Measurements from ENCODE around the gene SBF2.

SBF2 gene

DNA sequence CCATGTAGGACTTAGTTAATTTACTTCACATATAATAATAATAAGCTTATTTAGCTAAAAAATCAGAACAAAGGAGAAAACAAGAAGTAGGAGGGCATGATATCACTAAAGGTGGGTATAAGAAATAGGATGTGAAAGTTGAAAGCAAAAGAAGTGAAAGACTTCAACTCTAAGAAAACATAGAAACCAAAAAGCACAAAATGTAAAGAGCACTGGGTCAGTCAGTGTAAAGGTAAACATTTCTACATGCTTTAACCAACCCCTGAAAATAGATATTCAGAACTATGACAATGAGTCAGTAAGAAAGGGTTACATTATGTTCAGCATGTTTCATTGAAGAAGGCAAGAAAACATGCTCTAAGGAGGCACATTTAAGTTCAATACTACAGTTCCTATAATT is 331.3 kb downstream of the SBF2 start:
- peaks cover 17 to 54% of the 10 kb centered on the region in 2 experiments for H3K36me3 ChIP-seq (ENCODE audit: control insufficient read depth in 1 of 2, insufficient read depth in 2 of 2, low read depth in 1 of 2, low read length in 2 of 2)
- no peak overlapping the region for H3K4ac ChIP-seq (ENCODE audit: low read depth in 1 of 2, low read length in 2 of 2)
- no peak overlapping the region for H2AFZ ChIP-seq (ENCODE audit: low read depth, low read length)
- no peaks in the 10 kb centered on the region for H3K9me3 ChIP-seq (ENCODE audit: control insufficient read depth, low read length)
- no peak overlapping the region for H2BK5ac ChIP-seq (ENCODE audit: low read depth, low read length, poor library complexity, severe bottlenecking)
- no peak for DNase-seq
- no peak overlapping the region for H3K18ac ChIP-seq (ENCODE audit: low read depth in 1 of 2, low read length in 2 of 2)
- H3K9ac ChIP-seq (ENCODE audit: low read length) = no peak overlapping the region
- H4K8ac ChIP-seq (ENCODE audit: low read length) = no peak overlapping the region
- no peaks in the 10 kb centered on the region for H3K27me3 ChIP-seq (ENCODE audit: control insufficient read depth in 1 of 2, insufficient read depth in 1 of 2, low read length in 2 of 2)
- no peak overlapping the region for H2AK5ac ChIP-seq (ENCODE audit: low read length, severe bottlenecking)
- H2BK120ac ChIP-seq (ENCODE audit: low read depth, low read length) = no peak overlapping the region
- no peak overlapping the region for H2BK15ac ChIP-seq (ENCODE audit: low read depth, poor library complexity, severe bottlenecking)
- H3K14ac ChIP-seq (ENCODE audit: low read length in 2 of 2) = no peak overlapping the region
- no peak overlapping the region for H4K91ac ChIP-seq (ENCODE audit: low read length)
- H3K4me2 ChIP-seq (ENCODE audit: low read length, poor library complexity, severe bottlenecking) = no peak overlapping the region
- no peak overlapping the region for H3K23ac ChIP-seq (ENCODE audit: low read length in 2 of 2)
- peaks cover 3% of the 10 kb centered on the region for H3K79me1 ChIP-seq (replicated peaks; ENCODE audit: low read length, poor library complexity, severe bottlenecking)
- H3K4me1 ChIP-seq (ENCODE audit: control insufficient read depth, insufficient read depth, low read depth, low read length) = no peaks in the 10 kb centered on the region
- no peak overlapping the region for H3K4me3 ChIP-seq (ENCODE audit: insufficient read depth in 1 of 2, low read depth in 1 of 2, low read length in 2 of 2)
- no peak overlapping the region for H2BK12ac ChIP-seq (ENCODE audit: low read length in 2 of 2)
- H3K27ac ChIP-seq (ENCODE audit: low read length, poor library complexity, severe bottlenecking) = no peak overlapping the region

DNA sequence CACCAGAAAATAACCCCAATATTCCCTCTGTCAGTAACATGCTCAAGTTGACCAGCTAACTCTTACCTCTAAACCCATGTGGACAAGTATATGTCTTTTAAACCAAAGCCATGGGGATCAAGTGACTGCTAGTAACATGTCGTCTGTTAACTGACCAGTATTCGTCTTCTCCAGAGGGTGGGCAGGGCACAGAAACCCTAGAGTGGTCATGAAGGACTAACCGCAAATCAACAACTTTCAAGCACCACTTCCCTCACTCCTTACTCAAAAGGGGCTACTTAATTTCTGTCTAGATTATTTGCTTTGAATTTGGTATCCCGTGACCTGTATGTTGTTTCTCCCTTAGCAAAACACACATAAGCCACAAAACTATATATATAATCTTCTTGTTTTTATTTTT is 336.9 kb downstream of the SBF2 start:
- H3K4ac ChIP-seq (ENCODE audit: low read depth in 1 of 2, low read length in 2 of 2) = peak overlapping the region in 1 of 2 experiments; percentile 88
- 91% methylated on average over 2 of the region's 4 CpGs for WGBS
- peak overlapping the region; percentile 72 for H4K8ac ChIP-seq (ENCODE audit: low read length)
- H3K18ac ChIP-seq (ENCODE audit: low read depth in 1 of 2, low read length in 2 of 2) = peak overlapping the region; percentile 70 to 73
- H3K9me3 ChIP-seq (ENCODE audit: control insufficient read depth, low read length) = no peaks in the 10 kb centered on the region
- H3K4me2 ChIP-seq (ENCODE audit: low read length, poor library complexity, severe bottlenecking) = no peak overlapping the region
- no peaks in the 10 kb centered on the region for H3K4me1 ChIP-seq (ENCODE audit: control insufficient read depth, insufficient read depth, low read depth, low read length)
- peaks cover 3% of the 10 kb centered on the region for H3K79me1 ChIP-seq (replicated peaks; ENCODE audit: low read length, poor library complexity, severe bottlenecking)
- no peak overlapping the region for H3K23ac ChIP-seq (ENCODE audit: low read length in 2 of 2)
- H2BK5ac ChIP-seq (ENCODE audit: low read depth, low read length, poor library complexity, severe bottlenecking) = no peak overlapping the region
- peak overlapping the region; percentile 75 for H4K91ac ChIP-seq (ENCODE audit: low read length)
- peak overlapping the region; percentile 95 to 97 for H2BK12ac ChIP-seq (ENCODE audit: low read length in 2 of 2)
- H3K27me3 ChIP-seq (ENCODE audit: control insufficient read depth in 1 of 2, insufficient read depth in 1 of 2, low read length in 2 of 2) = no peaks in the 10 kb centered on the region
- no peak overlapping the region for H2AFZ ChIP-seq (ENCODE audit: low read depth, low read length)
- no peak overlapping the region for H3K27ac ChIP-seq (ENCODE audit: low read length, poor library complexity, severe bottlenecking)
- peak overlapping the region; percentile 79 for H2BK120ac ChIP-seq (ENCODE audit: low read depth, low read length)
- H3K14ac ChIP-seq (ENCODE audit: low read length in 2 of 2) = no peak overlapping the region
- no peak overlapping the region for H2AK5ac ChIP-seq (ENCODE audit: low read length, severe bottlenecking)
- H2BK15ac ChIP-seq (ENCODE audit: low read depth, poor library complexity, severe bottlenecking) = no peak overlapping the region
- H3K4me3 ChIP-seq (ENCODE audit: insufficient read depth in 1 of 2, low read depth in 1 of 2, low read length in 2 of 2) = no peak overlapping the region
- H3K36me3 ChIP-seq (ENCODE audit: control insufficient read depth in 1 of 2, insufficient read depth in 2 of 2, low read depth in 1 of 2, low read length in 2 of 2) = peaks cover 13 to 50% of the 10 kb centered on the region in 2 experiments
- DNase-seq = peak; percentile 15
- H3K9ac ChIP-seq (ENCODE audit: low read length) = no peak overlapping the region

DNA sequence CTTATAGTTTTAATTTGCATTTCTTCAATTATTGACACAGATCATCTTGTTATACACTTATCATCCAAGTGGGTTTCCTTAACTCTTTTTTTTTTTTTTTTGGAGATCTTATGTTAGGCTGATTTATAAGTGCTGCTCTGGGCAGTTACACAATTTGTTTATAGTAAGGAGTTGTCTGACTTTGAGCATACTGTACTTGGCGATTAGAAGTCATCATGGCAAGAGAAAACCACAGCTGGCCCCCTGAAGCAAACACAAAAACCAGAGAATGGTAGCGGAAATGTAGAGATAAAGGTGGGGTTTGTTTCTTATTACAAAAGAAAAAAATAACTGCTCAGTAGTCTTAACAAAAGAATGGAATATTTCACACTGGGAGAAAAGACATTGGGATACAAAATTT is 337.5 kb downstream of the SBF2 start:
- no peak overlapping the region for H4K91ac ChIP-seq (ENCODE audit: low read length)
- peaks cover 3% of the 10 kb centered on the region for H3K79me1 ChIP-seq (replicated peaks; ENCODE audit: low read length, poor library complexity, severe bottlenecking)
- H2BK12ac ChIP-seq (ENCODE audit: low read length in 2 of 2) = no peak overlapping the region
- H3K18ac ChIP-seq (ENCODE audit: low read depth in 1 of 2, low read length in 2 of 2) = no peak overlapping the region
- no peak overlapping the region for H2AFZ ChIP-seq (ENCODE audit: low read depth, low read length)
- H4K8ac ChIP-seq (ENCODE audit: low read length) = no peak overlapping the region
- no peak overlapping the region for H3K4me3 ChIP-seq (ENCODE audit: insufficient read depth in 1 of 2, low read depth in 1 of 2, low read length in 2 of 2)
- H3K4ac ChIP-seq (ENCODE audit: low read depth in 1 of 2, low read length in 2 of 2) = no peak overlapping the region
- no peak overlapping the region for H3K27ac ChIP-seq (ENCODE audit: low read length, poor library complexity, severe bottlenecking)
- no peak overlapping the region for H3K4me2 ChIP-seq (ENCODE audit: low read length, poor library complexity, severe bottlenecking)
- no peak overlapping the region for H2BK15ac ChIP-seq (ENCODE audit: low read depth, poor library complexity, severe bottlenecking)
- 18% methylated on average over 1 of the region's 2 CpGs for WGBS
- peak; percentile 71 for DNase-seq
- H3K9ac ChIP-seq (ENCODE audit: low read length) = no peak overlapping the region
- no peak overlapping the region for H3K23ac ChIP-seq (ENCODE audit: low read length in 2 of 2)
- no peaks in the 10 kb centered on the region for H3K4me1 ChIP-seq (ENCODE audit: control insufficient read depth, insufficient read depth, low read depth, low read length)
- no peak overlapping the region for H3K14ac ChIP-seq (ENCODE audit: low read length in 2 of 2)
- no peak overlapping the region for H2BK5ac ChIP-seq (ENCODE audit: low read depth, low read length, poor library complexity, severe bottlenecking)
- no peaks in the 10 kb centered on the region for H3K27me3 ChIP-seq (ENCODE audit: control insufficient read depth in 1 of 2, insufficient read depth in 1 of 2, low read length in 2 of 2)
- H2BK120ac ChIP-seq (ENCODE audit: low read depth, low read length) = no peak overlapping the region
- no peaks in the 10 kb centered on the region for H3K9me3 ChIP-seq (ENCODE audit: control insufficient read depth, low read length)
- H2AK5ac ChIP-seq (ENCODE audit: low read length, severe bottlenecking) = no peak overlapping the region
- H3K36me3 ChIP-seq (ENCODE audit: control insufficient read depth in 1 of 2, insufficient read depth in 2 of 2, low read depth in 1 of 2, low read length in 2 of 2) = peaks cover 13 to 45% of the 10 kb centered on the region in 2 experiments

DNA sequence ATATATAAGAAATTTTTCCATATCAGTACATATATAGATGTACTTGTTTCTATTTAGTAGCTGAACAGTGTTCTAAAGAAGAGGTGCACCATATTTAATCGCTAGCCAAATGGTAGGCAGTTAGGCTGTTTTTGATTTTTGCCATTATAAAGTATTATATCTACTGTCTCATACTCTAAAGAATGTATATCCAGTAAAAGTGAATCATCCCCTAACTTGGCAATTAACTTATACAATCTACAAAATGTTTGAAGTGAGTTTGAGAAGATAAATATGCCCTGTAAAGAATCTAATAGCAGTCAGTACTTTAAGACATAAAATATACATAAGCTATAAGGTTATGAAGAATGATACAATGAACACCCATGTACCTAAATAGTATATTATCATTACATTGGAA is 338.6 kb downstream of the SBF2 start:
- Histone ChIP-seq H3K27me3 (ENCODE audit: control insufficient read depth in 1 of 2, insufficient read depth in 1 of 2, low read length in 2 of 2) (no peaks in the 10 kb centered on the region), H3K23ac (ENCODE audit: low read length in 2 of 2) (no peak overlapping the region), H3K4ac (ENCODE audit: low read depth in 1 of 2, low read length in 2 of 2) (no peak overlapping the region), H3K9ac (ENCODE audit: low read length) (no peak overlapping the region), H2AK5ac (ENCODE audit: low read length, severe bottlenecking) (no peak overlapping the region), H3K18ac (ENCODE audit: low read depth in 1 of 2, low read length in 2 of 2) (no peak overlapping the region), H3K27ac (ENCODE audit: low read length, poor library complexity, severe bottlenecking) (no peak overlapping the region), H2BK5ac (ENCODE audit: low read depth, low read length, poor library complexity, severe bottlenecking) (no peak overlapping the region), H3K4me3 (ENCODE audit: insufficient read depth in 1 of 2, low read depth in 1 of 2, low read length in 2 of 2) (no peak overlapping the region), H3K4me2 (ENCODE audit: low read length, poor library complexity, severe bottlenecking) (no peak overlapping the region), H2BK15ac (ENCODE audit: low read depth, poor library complexity, severe bottlenecking) (no peak overlapping the region), H3K9me3 (ENCODE audit: control insufficient read depth, low read length) (no peaks in the 10 kb centered on the region), H3K14ac (ENCODE audit: low read length in 2 of 2) (no peak overlapping the region), H4K8ac (ENCODE audit: low read length) (no peak overlapping the region), H2BK120ac (ENCODE audit: low read depth, low read length) (no peak overlapping the region), H2AFZ (ENCODE audit: low read depth, low read length) (no peak overlapping the region), H2BK12ac (ENCODE audit: low read length in 2 of 2) (no peak overlapping the region), H3K4me1 (ENCODE audit: control insufficient read depth, insufficient read depth, low read depth, low read length) (no peaks in the 10 kb centered on the region), H3K79me1 (replicated peaks; ENCODE audit: low read length, poor library complexity, severe bottlenecking) (peaks cover 3% of the 10 kb centered on the region), H4K91ac (ENCODE audit: low read length) (no peak overlapping the region), H3K36me3 (ENCODE audit: control insufficient read depth in 1 of 2, insufficient read depth in 2 of 2, low read depth in 1 of 2, low read length in 2 of 2) (peaks cover 13 to 36% of the 10 kb centered on the region in 2 experiments)
- no peak for DNase-seq
- no CpG with 5 or more reads among the region's 1 CpG for WGBS

Measured in mesenchymal stem cell (in vitro differentiated cells and primary cell).